ENCODE data around the gene GRM1. TPM values are rescaled to one million over a fixed set of nuclear protein-coding genes. Genes with fewer than 3 reads are reported as not detected.
A peak's percentile ranks its signal among the peaks of the same experiment; 100 is the strongest.

Gene GRM1
- total and polyA plus RNA-seq, 7 experiments from 2014 or later = not detected

GRCh38 chr6:146420255-146420654 is 391.4 kb downstream of the GRM1 start:
- no peaks in the 10 kb centered on the region for H3K36me3 Mint-ChIP-seq
- H3K27me3 ChIP-seq (ENCODE audit: control insufficient read depth in 2 of 2, insufficient read depth in 2 of 2, low read length in 2 of 2) = no peaks in the 10 kb centered on the region
- ATAC-seq (peak; percentile 34), DNase-seq (no peak)
- no peaks in the 10 kb centered on the region for H3K4me1 Mint-ChIP-seq
- ChIA-PET POLR2A (no interaction called here), CTCF (no interaction called here)
- H3K4me3 ChIP-seq (ENCODE audit: low read length) = no peak overlapping the region
- no peak overlapping the region for H3K4me3 Mint-ChIP-seq
- no peaks in the 10 kb centered on the region for H3K4me1 ChIP-seq (ENCODE audit: control insufficient read depth in 2 of 2, insufficient read depth in 2 of 2, low read length in 2 of 2)
- H3K27ac Mint-ChIP-seq = no peak overlapping the region
- H3K36me3 ChIP-seq (ENCODE audit: control insufficient read depth in 2 of 3, insufficient read depth in 3 of 3, low read length in 3 of 3) = no peaks in the 10 kb centered on the region
- H3K27ac ChIP-seq (ENCODE audit: low read depth, low read length) = no peak overlapping the region
- peaks cover 0 to 3% (median 0%) of the 10 kb centered on the region in 11 donors for H3K9me3 Mint-ChIP-seq
- H3K27me3 Mint-ChIP-seq = peaks cover 0 to 12% (median 9%) of the 10 kb centered on the region in 5 donors
- H3K9me3 ChIP-seq (ENCODE audit: control insufficient read depth in 2 of 3, low read length in 3 of 3) = no peaks in the 10 kb centered on the region
- intact Hi-C loops (cut with micrococcal nuclease) = no loop called here

- DNase-seq (no peak), ATAC-seq (no peak)
- Mint-ChIP-seq H3K27me3 (peaks cover 0 to 12% (median 9%) of the 10 kb centered on the region in 5 donors), H3K27ac (no peak overlapping the region), H3K4me3 (no peak overlapping the region), H3K36me3 (no peaks in the 10 kb centered on the region), H3K4me1 (no peaks in the 10 kb centered on the region), H3K9me3 (peaks cover 0 to 3% (median 0%) of the 10 kb centered on the region in 11 donors)
- ChIA-PET CTCF (no interaction called here), POLR2A (no interaction called here)
- H3K4me3 ChIP-seq (ENCODE audit: low read length) = no peak overlapping the region
- H3K36me3 ChIP-seq (ENCODE audit: control insufficient read depth in 2 of 3, insufficient read depth in 3 of 3, low read length in 3 of 3) = no peaks in the 10 kb centered on the region
- H3K27me3 ChIP-seq (ENCODE audit: control insufficient read depth in 2 of 2, insufficient read depth in 2 of 2, low read length in 2 of 2) = no peaks in the 10 kb centered on the region
- intact Hi-C loops (cut with micrococcal nuclease) = no loop called here
- no peak overlapping the region for H3K27ac ChIP-seq (ENCODE audit: low read depth, low read length)
- no peaks in the 10 kb centered on the region for H3K9me3 ChIP-seq (ENCODE audit: control insufficient read depth in 2 of 3, low read length in 3 of 3)
- no peaks in the 10 kb centered on the region for H3K4me1 ChIP-seq (ENCODE audit: control insufficient read depth in 2 of 2, insufficient read depth in 2 of 2, low read length in 2 of 2)
Measured at GRCh38 chr6:146422789-146423375, 394.0 kb downstream of the GRM1 start.

- no peak overlapping the region for H3K4me3 Mint-ChIP-seq
- CTCF ChIA-PET = no interaction called here
- ATAC-seq = no peak
Measured at GRCh38 chr6:146423452-146423851, 394.6 kb downstream of the GRM1 start.

GRCh38 chr6:146426516-146426915 is 397.7 kb downstream of the GRM1 start:
- intact Hi-C loops (cut with micrococcal nuclease) = no loop called here
- H3K36me3 ChIP-seq (ENCODE audit: control insufficient read depth in 2 of 3, insufficient read depth in 3 of 3, low read length in 3 of 3) = no peaks in the 10 kb centered on the region
- H3K27ac ChIP-seq (ENCODE audit: low read depth, low read length) = no peak overlapping the region
- H3K4me1 Mint-ChIP-seq = no peaks in the 10 kb centered on the region
- ATAC-seq = no peak
- no peaks in the 10 kb centered on the region for H3K4me1 ChIP-seq (ENCODE audit: control insufficient read depth in 2 of 2, insufficient read depth in 2 of 2, low read length in 2 of 2)
- H3K4me3 Mint-ChIP-seq = no peak overlapping the region
- POLR2A ChIA-PET = no interaction called here
- no peaks in the 10 kb centered on the region for H3K36me3 Mint-ChIP-seq
- H3K9me3 Mint-ChIP-seq = peaks cover 0 to 2% (median 0%) of the 10 kb centered on the region in 11 donors
- DNase-seq = no peak
- CTCF ChIA-PET = no interaction called here
- H3K27me3 ChIP-seq (ENCODE audit: control insufficient read depth in 2 of 2, insufficient read depth in 2 of 2, low read length in 2 of 2) = no peaks in the 10 kb centered on the region
- no peaks in the 10 kb centered on the region for H3K9me3 ChIP-seq (ENCODE audit: control insufficient read depth in 2 of 3, low read length in 3 of 3)
- H3K4me3 ChIP-seq (ENCODE audit: low read length) = no peak overlapping the region
- H3K27ac Mint-ChIP-seq = no peak overlapping the region
- peaks cover 0 to 5% (median 0%) of the 10 kb centered on the region in 5 donors for H3K27me3 Mint-ChIP-seq

More at GRCh38 chr6:146423452-146423851, 394.6 kb downstream of the GRM1 start:
- no peaks in the 10 kb centered on the region for H3K9me3 ChIP-seq (ENCODE audit: control insufficient read depth in 2 of 3, low read length in 3 of 3)
- POLR2A ChIA-PET = no interaction called here
- H3K27ac ChIP-seq (ENCODE audit: low read depth, low read length) = no peak overlapping the region
- no peaks in the 10 kb centered on the region for H3K36me3 ChIP-seq (ENCODE audit: control insufficient read depth in 2 of 3, insufficient read depth in 3 of 3, low read length in 3 of 3)
- H3K27me3 ChIP-seq (ENCODE audit: control insufficient read depth in 2 of 2, insufficient read depth in 2 of 2, low read length in 2 of 2) = no peaks in the 10 kb centered on the region
- no peak for DNase-seq
- H3K4me1 ChIP-seq (ENCODE audit: control insufficient read depth in 2 of 2, insufficient read depth in 2 of 2, low read length in 2 of 2) = no peaks in the 10 kb centered on the region
- Mint-ChIP-seq H3K27me3 (peaks cover 0 to 12% (median 9%) of the 10 kb centered on the region in 5 donors), H3K27ac (no peak overlapping the region), H3K36me3 (no peaks in the 10 kb centered on the region), H3K9me3 (peaks cover 0 to 3% (median 0%) of the 10 kb centered on the region in 11 donors), H3K4me1 (no peaks in the 10 kb centered on the region)
- intact Hi-C loops (cut with micrococcal nuclease) = no loop called here
- no peak overlapping the region for H3K4me3 ChIP-seq (ENCODE audit: low read length)

- no peaks in the 10 kb centered on the region for H3K4me1 ChIP-seq (ENCODE audit: control insufficient read depth in 2 of 2, insufficient read depth in 2 of 2, low read length in 2 of 2)
- CTCF ChIA-PET = no interaction called here
- no peaks in the 10 kb centered on the region for H3K36me3 ChIP-seq (ENCODE audit: control insufficient read depth in 2 of 3, insufficient read depth in 3 of 3, low read length in 3 of 3)
- Mint-ChIP-seq H3K27ac (no peak overlapping the region), H3K27me3 (peaks cover 9 to 21% (median 12%) of the 10 kb centered on the region in 5 donors), H3K4me3 (no peak overlapping the region), H3K36me3 (no peaks in the 10 kb centered on the region), H3K4me1 (no peaks in the 10 kb centered on the region), H3K9me3 (peaks cover 0 to 5% (median 0%) of the 10 kb centered on the region in 11 donors)
- no peaks in the 10 kb centered on the region for H3K9me3 ChIP-seq (ENCODE audit: control insufficient read depth in 2 of 3, low read length in 3 of 3)
- POLR2A ChIA-PET = no interaction called here
- no peak for DNase-seq
- H3K27me3 ChIP-seq (ENCODE audit: control insufficient read depth in 2 of 2, insufficient read depth in 2 of 2, low read length in 2 of 2) = no peaks in the 10 kb centered on the region
- no peak for ATAC-seq
- H3K27ac ChIP-seq (ENCODE audit: low read depth, low read length) = no peak overlapping the region
- no peak overlapping the region for H3K4me3 ChIP-seq (ENCODE audit: low read length)
- intact Hi-C loops (cut with micrococcal nuclease) = no loop called here
Measured at GRCh38 chr6:146429831-146430230, 401.0 kb downstream of the GRM1 start.

GRCh38 chr6:146433881-146434731 is 405.2 kb downstream of the GRM1 start:
- Mint-ChIP-seq H3K4me1 (no peaks in the 10 kb centered on the region), H3K27ac (no peak overlapping the region), H3K4me3 (no peak overlapping the region), H3K9me3 (peaks cover 0 to 7% (median 0%) of the 10 kb centered on the region in 11 donors), H3K27me3 (peaks cover 16 to 39% (median 27%) of the 10 kb centered on the region in 5 donors), H3K36me3 (no peaks in the 10 kb centered on the region)
- H3K4me1 ChIP-seq (ENCODE audit: control insufficient read depth in 2 of 2, insufficient read depth in 2 of 2, low read length in 2 of 2) = no peaks in the 10 kb centered on the region
- ATAC-seq (no peak), DNase-seq (no peak)
- POLR2A ChIA-PET = no interaction called here
- H3K9me3 ChIP-seq (ENCODE audit: control insufficient read depth in 2 of 3, low read length in 3 of 3) = no peaks in the 10 kb centered on the region
- H3K27ac ChIP-seq (ENCODE audit: low read depth, low read length) = no peak overlapping the region
- H3K4me3 ChIP-seq (ENCODE audit: low read length) = no peak overlapping the region
- intact Hi-C loops (cut with micrococcal nuclease) = no loop called here
- no peaks in the 10 kb centered on the region for H3K36me3 ChIP-seq (ENCODE audit: control insufficient read depth in 2 of 3, insufficient read depth in 3 of 3, low read length in 3 of 3)
- no peaks in the 10 kb centered on the region for H3K27me3 ChIP-seq (ENCODE audit: control insufficient read depth in 2 of 2, insufficient read depth in 2 of 2, low read length in 2 of 2)
- CTCF ChIA-PET = no interaction called here
